ENCODE measurements around the gene GNAI1.

GRCh38 chr7:80185571-80185970 lies 50.9 kb downstream of the GNAI1 start:
- TF ChIP-seq CTCF (IDR thresholded peaks at IDR 0.05; ENCODE audit: insufficient read depth, low read depth, low read length) (no peak), EZH2 (IDR thresholded peaks at IDR 0.05; ENCODE audit: insufficient read depth, low read length) (no peak)

Data from astrocyte (in vitro differentiated cells and primary cell).